GM12878 (cell line): Measurements from ENCODE around the gene VAX1. TPM values are rescaled to one million over a fixed set of nuclear protein-coding genes. Genes with fewer than 3 reads are reported as not detected.

Experiments
- ATAC-seq: fragments of 200-7000 bp; cut with Tn5 transposase; 3 replicates; pipeline ENCODE4 v1.9.1; 2020; ENCODE audit warnings: mild to moderate bottlenecking, moderate library complexity
- BruUV-seq: library from RNA; stranded (reverse); fragments of 400-500 nt; replicated peaks from 2 replicates; lab custom pipeline; 2021; lab: Mats Ljungman, UMichigan
- CTCF ChIA-PET: fragments of 300-600 bp; sonication (Branson Sonifier 250); formaldehyde crosslinking; extraction: SDS; loops from one replicate; lab custom pipeline; 2021; ENCODE audit warnings: inconsistent platforms; lab: Yijun Ruan, JAX
- POLR2A ChIA-PET: fragments of 350-600 bp; formaldehyde crosslinking; extraction: SDS; loops from one replicate; lab custom pipeline; 2021; ENCODE audit warnings: inconsistent platforms; lab: Charles Lee
- RAD21 ChIA-PET: fragments of 300-600 bp; sonication (Branson Sonifier 250); formaldehyde crosslinking; loops from one replicate; lab custom pipeline; 2023; ENCODE audit warnings: antibody characterized with exemption; ENCODE audit not compliant: unreplicated experiment; lab: Charles Lee
- SMC1A ChIA-PET: fragments of 300-600 bp; sonication (Branson Sonifier 250); formaldehyde crosslinking; loops from one replicate; lab custom pipeline; 2023; ENCODE audit not compliant: unreplicated experiment, uncharacterized antibody; lab: Charles Lee
- DNase-seq: peaks from one replicate; pipeline ENCODE4 v3.0.0-alpha.2; 2011; ENCODE audit warnings: low read depth, low spot score
- FAIRE-seq: peaks from 3 replicates; lab custom pipeline; 2011; peaks lifted over from hg19 to GRCh38; lab: Jason Lieb, UNC
- H2AFZ ChIP-seq: 2 replicates; pipeline ENCODE4 v1.6.0; 2011; ENCODE audit warnings: low read depth, low read length, control low read depth; ENCODE audit not compliant: control insufficient read depth
- H3K27ac ChIP-seq: 2 replicates; pipeline ENCODE4 v1.5.1; 2011; ENCODE audit warnings: control low read depth; ENCODE audit not compliant: control insufficient read depth, insufficient read depth
- H3K27me3 ChIP-seq, 2 experiments: replicated peaks in 1 of 2; 2 replicates each; pipeline versions ENCODE4 v1.6.0 to v1.6.1; 2011; ENCODE audit warnings: low read length in 1 of 2; ENCODE audit not compliant: control insufficient read depth in 2 of 2, insufficient read depth in 2 of 2
- H3K36me3 ChIP-seq, 2 experiments: 2 replicates each; pipeline ENCODE4 v1.5.1; 2011; ENCODE audit warnings: low read length in 1 of 2; ENCODE audit not compliant: control insufficient read depth in 2 of 2, insufficient read depth in 2 of 2
- H3K4me1 ChIP-seq: 2 replicates; pipeline ENCODE4 v1.6.1; 2011; ENCODE audit warnings: mild to moderate bottlenecking, low read length, moderate library complexity, mixed read lengths; ENCODE audit not compliant: control insufficient read depth, insufficient read depth
- H3K4me2 ChIP-seq: 2 replicates; pipeline ENCODE4 v1.6.0; 2011; ENCODE audit warnings: control low read depth; ENCODE audit not compliant: control insufficient read depth, insufficient read depth
- H3K4me3 ChIP-seq: fragments of 200-600 bp; sonication (generic); 2 replicates; pipeline ENCODE4 v1.5.1; 2016
- H3K79me2 ChIP-seq: 2 replicates; pipeline ENCODE4 v1.6.0; 2011; ENCODE audit warnings: low read length; ENCODE audit not compliant: control insufficient read depth, insufficient read depth
- H3K9ac ChIP-seq: 2 replicates; pipeline ENCODE4 v1.8.0; 2011; ENCODE audit warnings: low read length, control low read depth, mixed read lengths; ENCODE audit not compliant: control insufficient read depth, insufficient read depth
- H3K9me3 ChIP-seq: replicated peaks from 3 replicates; pipeline ENCODE4 v1.5.1; 2011; ENCODE audit warnings: mild to moderate bottlenecking, low read length; ENCODE audit not compliant: control insufficient read depth, insufficient read depth
- H4K20me1 ChIP-seq: 2 replicates; pipeline ENCODE4 v1.6.0; 2011; ENCODE audit not compliant: control insufficient read depth, insufficient read depth
- BCL11A ChIP-seq: IDR thresholded peaks from 2 replicates; pipeline ENCODE4 v1.6.1; 2011; ENCODE audit warnings: low read depth, low read length
- CHD1 ChIP-seq: IDR thresholded peaks from 2 replicates; pipeline ENCODE4 v1.6.1; 2012; ENCODE audit warnings: low read depth, low read length, improper control_type of control experiment
- CHD2 ChIP-seq: IDR thresholded peaks from 2 replicates; pipeline ENCODE4 v1.6.1; 2011; ENCODE audit warnings: low read depth, low read length, improper control_type of control experiment, borderline replicate concordance
- EGR1 ChIP-seq, 2 experiments: IDR thresholded peaks; 1 replicate in 1 of 2; 2 replicates in 1 of 2; pipeline ENCODE4 v1.6.1; 2011 to 2012; ENCODE audit warnings: low read depth in 2 of 2, low read length in 2 of 2, borderline replicate concordance in 1 of 2, mild to moderate bottlenecking in 1 of 2, moderate library complexity in 1 of 2
- EZH2 ChIP-seq: IDR thresholded peaks from 2 replicates; pipeline ENCODE4 v1.6.1; 2012; ENCODE audit warnings: low read depth, mild to moderate bottlenecking, control low read depth, inconsistent platforms, low read length, borderline replicate concordance; ENCODE audit not compliant: control insufficient read depth
- GABPA ChIP-seq: IDR thresholded peaks from 2 replicates; pipeline ENCODE4 v1.6.1; 2014; ENCODE audit warnings: antibody characterized with exemption, low read depth, mild to moderate bottlenecking, inconsistent platforms
- HDAC2 ChIP-seq: fragments of 200-600 bp; sonication (generic); IDR thresholded peaks from 2 replicates; pipeline ENCODE4 v1.6.1; 2017
- IKZF2 ChIP-seq, 2 experiments: fragments of 450-650 bp; IDR thresholded peaks; 2 replicates each; pipeline ENCODE4 v1.6.1; 2017; ENCODE audit warnings: mild to moderate bottlenecking in 2 of 2, moderate library complexity in 2 of 2
- KDM1A ChIP-seq: fragments of 200-600 bp; sonication (generic); IDR thresholded peaks from 2 replicates; pipeline ENCODE4 v1.6.1; 2016; ENCODE audit warnings: borderline replicate concordance
- MEF2A ChIP-seq: IDR thresholded peaks from 2 replicates; pipeline ENCODE4 v1.6.1; 2011; ENCODE audit warnings: low read depth, mild to moderate bottlenecking, low read length, moderate library complexity; ENCODE audit not compliant: insufficient read depth
- NRF1 ChIP-seq: conservative IDR thresholded peaks from 2 replicates; pipeline ENCODE4 v1.6.1; 2011; ENCODE audit warnings: mild to moderate bottlenecking, low read depth, low read length, improper control_type of control experiment
- RAD21 ChIP-seq: IDR thresholded peaks from 2 replicates; pipeline ENCODE4 v1.6.1; 2011; ENCODE audit warnings: mild to moderate bottlenecking, low read depth, low read length, moderate library complexity; ENCODE audit not compliant: insufficient read depth
- SMAD1 ChIP-seq: fragments of 450-650 bp; IDR thresholded peaks from 2 replicates; pipeline ENCODE4 v1.6.1; 2018; ENCODE audit warnings: mild to moderate bottlenecking, low read depth; ENCODE audit not compliant: partially characterized antibody
- SP1 ChIP-seq: IDR thresholded peaks from one replicate; pipeline ENCODE4 v1.6.1; 2011; ENCODE audit warnings: low read depth, low read length
- TCF7 ChIP-seq: IDR thresholded peaks from 2 replicates; pipeline ENCODE4 v1.6.1; 2014; ENCODE audit warnings: antibody characterized with exemption, borderline replicate concordance
- YBX1 ChIP-seq: fragments of 450-650 bp; IDR thresholded peaks from 2 replicates; pipeline ENCODE4 v1.6.1; 2016; ENCODE audit warnings: antibody characterized with exemption
- WGBS: methylation state at CpG from one replicate; pipeline ENCODE4 v1.1.6; 2016; ENCODE audit warnings: low lambda C conversion rate; ENCODE audit not compliant: insufficient replicate concordance, insufficient coverage; ENCODE audit errors: missing lambda C conversion rate; 5-methylcytosine and 5-hydroxymethylcytosine counted together
- in situ Hi-C: fragments of 300-500 bp; cut with MboI; formaldehyde crosslinking; loops from 9 replicates; pipeline ENCODE4 v1.14.3; 2018; ENCODE audit warnings: mixed read lengths
- intact Hi-C: fragments of 100-400 bp; cut with micrococcal nuclease; formaldehyde crosslinking; loops from one replicate; pipeline ENCODE4 v1.14.2; 2022; ENCODE audit not compliant: unreplicated experiment
- polyA plus RNA-seq, 11 experiments: library from polyadenylated mRNA; depleted of rRNA in 4 of 11; unstranded in 6 of 11; stranded (reverse) in 5 of 11; fragments of >200 nt; fragmentation: Nextera tagmentation in 4 of 11; fragmentation: Illumina TruSeq in 1 of 11; extraction: Ambion mirVana in 4 of 11; extraction: Trizol in 1 of 11; gene quantifications; 1 replicate in 1 of 11; 2 replicates in 10 of 11; pipeline versions ENCODE4 v1.2.1 to v1.2.3, GENCODE V29; 2011 to 2016; ENCODE audit warnings: inconsistent platforms in 2 of 11, missing spikeins in 2 of 11, low read depth in 1 of 11
- total RNA-seq, 4 experiments: library from RNA; depleted of rRNA in 3 of 4; stranded (reverse); fragments of >200 nt in 3 of 4; fragmentation: Illumina TruSeq in 1 of 4; extraction: Trizol in 1 of 4; gene quantifications; 2 replicates each; pipeline versions ENCODE4 v1.2.1 to v1.2.3, GENCODE V29; 2013 to 2021
- TF ChIP-seq, protein P1 (sequence below): fragments of 450-650 bp; IDR thresholded peaks from 2 replicates; pipeline ENCODE4 v1.6.1; 2016; ENCODE audit warnings: mild to moderate bottlenecking

The VAX1 gene
- total and polyA plus RNA-seq, 10 of the 15 experiments (the other 5 are each of a cell fraction or from before 2014, with no cell fraction given) = not detected

GRCh38 chr10:117159390-117159789 lies 21.3 kb upstream of the VAX1 start (continued):
- TF ChIP-seq, protein P1, sequence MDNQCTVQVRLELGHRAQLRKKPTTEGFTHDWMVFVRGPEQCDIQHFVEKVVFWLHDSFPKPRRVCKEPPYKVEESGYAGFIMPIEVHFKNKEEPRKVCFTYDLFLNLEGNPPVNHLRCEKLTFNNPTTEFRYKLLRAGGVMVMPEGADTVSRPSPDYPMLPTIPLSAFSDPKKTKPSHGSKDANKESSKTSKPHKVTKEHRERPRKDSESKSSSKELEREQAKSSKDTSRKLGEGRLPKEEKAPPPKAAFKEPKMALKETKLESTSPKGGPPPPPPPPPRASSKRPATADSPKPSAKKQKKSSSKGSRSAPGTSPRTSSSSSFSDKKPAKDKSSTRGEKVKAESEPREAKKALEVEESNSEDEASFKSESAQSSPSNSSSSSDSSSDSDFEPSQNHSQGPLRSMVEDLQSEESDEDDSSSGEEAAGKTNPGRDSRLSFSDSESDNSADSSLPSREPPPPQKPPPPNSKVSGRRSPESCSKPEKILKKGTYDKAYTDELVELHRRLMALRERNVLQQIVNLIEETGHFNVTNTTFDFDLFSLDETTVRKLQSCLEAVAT = no peak
- TF ChIP-seq GABPA = no peak
- no peak for TF ChIP-seq SP1
- no peak for TF ChIP-seq IKZF2 (IDR thresholded peaks at IDR 0.05)
- TF ChIP-seq CHD1 = no peak
- TF ChIP-seq HDAC2 = no peak
- no peak for TF ChIP-seq BCL11A
- TF ChIP-seq KDM1A = no peak
- TF ChIP-seq MEF2A = no peak
- TF ChIP-seq NRF1 = no peak
- TF ChIP-seq EZH2 = no peak
- TF ChIP-seq, all 136 proteins: peak for 0

DNA sequence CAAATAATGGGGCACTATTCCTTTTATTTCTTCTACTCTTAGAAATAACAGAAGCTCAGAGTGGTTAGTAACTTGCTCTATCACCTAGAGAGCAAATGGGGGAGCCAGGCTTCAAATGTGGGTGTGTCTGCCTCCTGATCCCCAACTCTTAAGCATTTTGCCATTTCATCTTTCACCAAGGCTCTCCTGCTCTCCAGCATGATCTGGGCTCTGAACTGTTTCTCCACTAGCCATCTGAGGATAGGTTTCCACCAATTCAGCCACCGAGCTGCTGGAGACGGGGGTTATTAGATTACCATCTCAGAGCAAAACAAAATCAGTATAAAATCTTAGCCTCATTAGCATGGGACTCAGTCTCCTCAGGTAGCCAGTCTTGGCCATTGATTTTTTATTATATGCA lies 20.2 kb upstream of the VAX1 start:
- intact Hi-C loops = no loop called here
- POLR2A ChIA-PET = no interaction called here
- 0% methylated on average over 2 of the region's 2 CpGs for WGBS
- H2AFZ ChIP-seq = no peak overlapping the region
- BruUV-seq = no TSS peak
- no peak for FAIRE-seq
- no peak overlapping the region for H3K27ac ChIP-seq
- H3K4me2 ChIP-seq = no peak overlapping the region
- TF ChIP-seq EGR1 (IDR thresholded peaks at IDR 0.05; ENCODE audit: borderline replicate concordance in 1 of 2, low read depth in 2 of 2, low read length in 2 of 2) (no peak), SMAD1 (no peak), TCF7 (no peak), CHD2 (no peak), YBX1 (no peak), RAD21 (no peak)
- no peak for ATAC-seq
- peaks cover 5 to 13% of the 10 kb centered on the region in 2 experiments; a peak in 3 of 4 replicates for H3K27me3 ChIP-seq
- H3K79me2 ChIP-seq = no peaks in the 10 kb centered on the region
- SMC1A ChIA-PET = interaction anchor here (0.7 kb wide), 1 partner anchor 321 kb away, joined by 3 read pairs; no protein-coding TSS in a partner anchor
- no peak for DNase-seq
- no peaks in the 10 kb centered on the region for H3K4me1 ChIP-seq
- CTCF ChIA-PET = interaction anchor here (1.7 to 3.8 kb wide), 5 partner anchors 9 to 371 kb away, joined by 6 to 19 read pairs (median 8); no protein-coding TSS in a partner anchor
- in situ Hi-C loops = no loop called here
- no peaks in the 10 kb centered on the region for H3K9me3 ChIP-seq
- no peak overlapping the region for H3K4me3 ChIP-seq
- no peak overlapping the region for H3K9ac ChIP-seq
- H3K36me3 ChIP-seq = no peaks in the 10 kb centered on the region
- no peaks in the 10 kb centered on the region for H4K20me1 ChIP-seq
- RAD21 ChIA-PET = interaction anchor here (0.8 to 1.0 kb wide), 3 partner anchors 10 to 319 kb away, joined by 3 to 4 read pairs (median 3); no protein-coding TSS in a partner anchor
